ENCODE data around the gene ATXN2.
A peak's percentile ranks its signal among the peaks of the same experiment; 100 is the strongest.
"Not testable (repeated sequence)": the region's sequence is repeated elsewhere in the genome, so short reads cannot be mapped to it uniquely, and the experiment has no call there.

ATXN2 gene

GRCh38 chr12:111413442-111414086 is 185.6 kb downstream of the ATXN2 start:
- no peak for DNase-seq

- no peak for DNase-seq
Observed at GRCh38 chr12:111412830-111413441, 186.2 kb downstream of the ATXN2 start.

- DNase-seq = no peak
Observed at GRCh38 chr12:111412007-111412829, 186.9 kb downstream of the ATXN2 start.

DNA sequence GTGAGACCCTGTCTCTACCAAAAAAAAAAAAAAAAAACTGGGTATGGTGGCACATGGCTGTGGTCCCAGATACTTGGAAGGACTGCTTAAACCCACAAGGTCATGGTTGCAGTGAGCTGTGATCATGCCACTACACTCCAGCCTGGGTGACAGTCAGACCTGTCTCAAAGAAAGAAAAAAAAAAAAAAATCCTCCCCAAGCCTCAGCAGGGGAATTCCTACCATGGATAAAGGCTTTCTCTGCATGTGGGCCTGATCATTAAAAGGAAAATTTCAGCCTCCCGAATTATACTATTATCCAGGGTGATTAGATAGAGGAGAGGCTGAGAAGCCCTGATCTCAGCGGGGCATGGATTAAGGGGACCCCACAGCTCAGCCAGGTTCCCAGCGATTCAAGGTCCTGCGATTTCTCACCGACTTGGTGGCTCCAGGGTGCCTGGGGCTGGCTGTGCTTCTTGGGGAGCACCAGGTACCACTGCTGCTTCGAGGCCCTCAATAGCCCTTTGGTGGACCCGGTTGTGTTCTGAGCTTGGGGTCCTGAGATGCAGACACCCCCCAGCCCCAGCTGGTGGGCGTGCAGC is 187.8 kb downstream of the ATXN2 start:
- peak in 1 of 2 donors; percentile 42 for DNase-seq

GRCh38 chr12:111410431-111411184 is 188.5 kb downstream of the ATXN2 start:
- no peak for DNase-seq

- DNase-seq = peak in 1 of 2 donors; percentile 42
Observed at GRCh38 chr12:111409780-111410430, 189.2 kb downstream of the ATXN2 start.

DNA sequence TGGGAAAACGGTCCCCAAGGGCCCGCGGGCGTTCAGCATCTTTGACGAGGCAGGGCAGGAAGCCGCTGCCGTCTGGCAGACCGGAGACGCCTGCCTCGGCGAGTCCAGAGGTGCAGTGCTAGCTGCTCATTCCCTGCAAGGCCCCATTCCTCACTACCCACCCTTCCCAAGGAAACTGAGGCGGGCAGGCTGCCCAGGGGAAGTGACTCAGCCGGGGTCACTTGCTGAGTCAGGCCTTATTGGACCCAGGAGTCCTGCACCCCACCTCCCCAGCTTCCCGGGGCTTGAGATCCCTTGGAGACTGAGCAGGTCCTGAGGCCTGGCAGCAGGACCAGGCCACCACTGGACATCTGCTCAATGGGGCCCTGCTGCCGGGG is 189.7 kb downstream of the ATXN2 start:
- no peak for DNase-seq

- no peak for DNase-seq
Observed at GRCh38 chr12:111408686-111409402, 190.3 kb downstream of the ATXN2 start.

DNA sequence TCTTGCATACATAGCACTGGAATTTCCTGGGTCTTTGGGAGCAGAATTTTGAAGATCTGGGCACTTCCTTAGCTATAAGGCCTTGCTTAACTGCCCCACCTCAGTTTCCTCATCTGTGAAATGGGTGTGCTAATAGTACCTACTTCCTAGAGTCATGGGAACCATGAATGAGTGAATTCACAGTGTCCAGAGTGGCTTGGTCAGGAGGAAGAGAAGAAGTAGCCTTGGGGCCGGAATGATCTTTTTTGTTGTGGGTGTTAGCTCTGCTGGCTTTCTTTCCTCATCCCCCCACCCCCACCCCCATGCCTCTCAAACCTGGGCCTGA is 191.0 kb downstream of the ATXN2 start:
- DNase-seq = no peak

- DNase-seq = no peak
Observed at GRCh38 chr12:111407377-111408115, 191.6 kb downstream of the ATXN2 start.

DNA sequence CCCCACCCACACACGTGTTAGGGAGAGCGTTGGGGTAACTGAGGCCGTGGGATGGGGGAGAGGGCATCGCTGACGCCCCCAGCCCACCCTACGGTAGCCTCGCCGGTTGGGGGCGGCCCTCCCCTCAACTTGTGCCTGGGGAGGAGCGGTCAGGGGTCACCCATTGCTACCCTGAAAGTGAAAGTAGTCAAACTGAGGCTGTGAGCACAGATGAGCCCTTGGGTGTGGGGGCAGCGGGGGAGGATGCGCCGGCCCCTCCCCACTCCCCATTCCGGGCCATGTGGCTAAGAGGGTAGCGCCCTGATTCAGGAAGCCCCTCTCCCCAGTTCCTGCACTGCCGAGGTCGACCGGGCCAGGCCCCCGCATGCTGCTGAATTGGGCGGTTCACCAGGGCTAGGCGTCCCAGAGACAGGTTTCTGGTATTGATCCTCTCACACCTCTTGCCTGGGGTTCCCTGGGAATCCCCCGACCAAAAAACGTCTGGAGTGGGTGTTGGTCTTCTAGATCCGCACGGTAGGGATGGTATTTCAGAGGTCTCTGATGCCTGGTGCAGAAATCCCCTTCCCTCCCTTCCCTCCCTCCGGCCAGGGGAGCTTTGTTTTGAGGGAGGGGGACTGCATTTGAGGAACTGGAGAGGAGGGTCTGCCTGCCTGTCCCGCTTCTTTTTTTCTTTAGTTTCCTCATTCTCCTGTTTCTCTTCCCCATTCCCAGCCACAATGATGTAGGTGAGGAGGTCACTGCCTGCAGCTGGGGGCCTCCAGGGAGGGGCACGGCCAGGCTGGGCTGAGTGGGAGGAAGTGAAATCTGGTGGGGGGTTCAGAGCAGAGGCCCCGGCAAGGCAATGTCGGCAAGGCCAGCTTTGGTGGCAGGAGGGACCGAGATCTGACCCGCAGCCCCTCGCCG is 192.4 kb downstream of the ATXN2 start:
- DNase-seq = peak; percentile 58 to 70

DNA sequence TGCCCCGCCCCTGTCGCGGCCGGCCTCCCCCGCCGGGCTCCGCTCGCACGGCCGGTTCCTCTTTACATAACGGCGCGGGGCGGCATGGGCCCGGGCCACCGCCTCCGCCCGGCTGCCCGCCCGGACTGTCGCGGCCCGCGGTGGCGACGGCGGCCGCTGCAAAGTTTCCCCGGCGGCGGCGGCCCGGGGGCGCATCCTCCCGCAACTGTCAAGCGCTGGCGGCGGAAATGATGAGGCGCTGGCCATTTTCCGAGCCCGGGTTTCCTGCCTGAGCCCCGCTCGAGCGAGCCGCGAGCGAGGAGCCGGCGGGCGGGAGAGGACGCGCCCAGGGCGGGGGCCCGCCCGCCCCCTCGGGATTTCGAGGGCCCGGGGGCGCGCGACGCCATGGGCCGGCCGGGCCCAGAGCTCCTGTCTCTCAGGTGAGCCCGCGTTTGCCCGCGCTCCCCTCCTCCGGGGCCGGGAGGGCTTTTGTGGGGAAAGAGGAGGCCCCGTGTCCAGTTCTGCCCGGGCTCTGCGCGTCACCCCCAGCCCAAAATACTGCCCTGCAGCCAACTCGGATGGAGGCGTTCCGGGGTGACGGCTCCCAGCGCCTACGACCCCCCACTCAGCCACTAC is 193.1 kb downstream of the ATXN2 start, which contains the start of gene SH2B3:
SH2B3 (plus strand) TSS at position 65 of the 615 bp plus-strand sequence. CDS start 12,223 bp downstream, outside the sequence.
- DNase-seq = no peak

DNA sequence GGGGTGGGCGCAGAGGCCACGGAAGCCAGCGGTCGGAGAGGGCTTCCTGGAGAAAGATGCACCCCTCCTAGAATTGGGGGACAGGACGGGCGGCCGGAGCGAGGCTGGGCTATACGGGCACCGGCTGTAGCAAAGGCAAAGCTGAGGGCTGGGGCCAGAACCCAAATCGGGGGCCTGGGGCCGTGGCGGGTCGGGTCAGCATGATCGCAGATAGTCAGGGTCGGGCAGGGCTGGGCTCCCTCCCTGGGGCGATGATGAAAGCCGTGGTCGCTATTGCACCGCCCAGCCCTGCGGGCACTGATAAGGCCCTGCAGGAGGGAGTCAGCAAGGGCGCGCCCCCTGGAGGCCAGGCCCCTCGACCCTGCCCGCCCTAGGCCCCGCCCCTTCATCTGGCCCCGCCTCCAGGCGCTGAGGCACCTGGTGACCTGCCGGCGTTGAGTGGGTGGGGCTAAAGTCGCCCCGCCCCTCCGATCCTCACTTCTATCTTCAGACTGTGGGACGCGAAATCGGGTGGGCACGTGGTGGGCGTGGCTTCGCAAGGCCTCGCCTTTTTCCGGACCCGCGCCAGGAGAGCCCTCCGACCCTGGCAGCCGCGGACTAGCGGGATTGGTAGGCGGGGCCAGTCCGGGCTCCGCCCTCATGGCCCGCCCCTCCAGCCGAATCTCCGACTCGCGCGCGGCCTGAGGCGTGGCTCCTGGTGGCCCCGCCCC is 193.8 kb downstream of the ATXN2 start:
- peak; percentile 98 for DNase-seq

DNA sequence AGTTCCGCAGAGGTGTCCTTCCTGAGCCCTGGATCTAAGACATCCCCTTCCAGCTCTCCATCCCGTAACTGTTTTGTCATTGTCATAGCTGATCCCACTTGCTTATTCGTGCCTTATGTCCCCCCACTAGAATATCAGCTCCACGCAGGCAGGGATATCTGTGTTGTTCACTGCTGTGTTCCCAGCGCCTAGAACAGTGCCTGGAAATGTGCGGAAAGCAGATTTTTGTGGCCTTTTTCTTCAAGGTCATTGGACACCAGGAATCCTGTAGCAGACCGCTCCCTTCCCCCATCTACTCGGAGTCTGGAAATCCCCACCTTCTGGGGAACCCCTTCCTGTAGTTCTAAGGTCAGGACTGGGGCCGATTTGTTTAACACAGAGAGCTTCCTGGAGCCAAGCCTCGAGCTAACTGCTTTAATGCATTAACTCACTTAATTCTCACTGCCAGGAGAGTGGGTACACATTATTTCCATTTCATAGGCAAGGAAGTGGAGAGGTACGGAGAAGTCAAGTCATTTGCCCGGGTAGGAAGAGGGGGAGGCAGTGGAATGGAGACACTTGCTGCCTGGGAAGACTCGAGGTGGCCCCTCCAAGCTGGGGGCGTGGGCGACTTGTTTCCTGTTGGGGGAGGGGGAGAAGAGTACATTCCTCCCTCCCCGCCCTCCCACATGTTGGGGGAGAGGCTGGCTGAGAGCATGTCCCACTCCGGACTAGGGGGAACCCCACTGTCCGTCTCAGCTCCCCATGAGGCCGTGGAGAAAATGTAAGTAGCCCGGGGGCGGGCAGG is 194.6 kb downstream of the ATXN2 start:
- DNase-seq = peak; percentile 33 to 71

DNA sequence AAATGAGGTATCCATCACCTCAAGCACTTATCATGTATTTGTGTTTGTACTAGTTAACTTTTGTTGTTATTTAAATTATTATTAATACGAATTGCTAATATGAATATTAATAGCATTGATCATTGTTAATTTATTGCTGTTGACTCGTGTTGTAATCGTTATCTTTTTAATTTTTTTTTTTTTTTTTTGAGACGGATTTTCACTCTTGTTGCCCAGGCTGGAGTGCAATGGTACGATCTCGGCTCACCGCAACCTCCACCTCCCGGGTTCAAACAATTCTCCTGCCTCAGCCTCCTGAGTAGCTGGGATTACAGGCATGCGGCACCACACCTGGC is 196.7 kb downstream of the ATXN2 start:
- DNase-seq = not testable (repeated sequence)

Measured in CD4-positive, alpha-beta T cell treated with Interferon alpha-2 for 1 hour (primary cell).